SK-N-SH (cell line): ENCODE results near the gene IL10RB. TPM values are rescaled to one million over a fixed set of nuclear protein-coding genes. Genes with fewer than 3 reads are reported as not detected.

Experiments used
- CTCF ChIA-PET: fragments of 300-600, 350-600 bp; formaldehyde crosslinking; extraction: SDS; loops from one replicate; lab custom pipeline; 2021; lab: Yijun Ruan, JAX
- POLR2A ChIA-PET: fragments of 350-600 bp; sonication (Branson Sonifier 250); formaldehyde crosslinking; extraction: SDS; loops from one replicate; lab custom pipeline; 2020; ENCODE audit warnings: antibody characterized with exemption, inconsistent platforms; lab: Yijun Ruan, JAX
- DNase-seq: peaks from one replicate; pipeline ENCODE4 v3.0.0; 2012
- H2AFZ ChIP-seq: fragments of 200-600 bp; sonication (generic); 2 replicates; pipeline ENCODE4 v1.8.1; 2016; ENCODE audit warnings: antibody characterized with exemption, mild to moderate bottlenecking, low read depth
- H3F3A ChIP-seq: fragments of 200-600 bp; sonication (generic); replicated peaks from 2 replicates; pipeline ENCODE3; 2016; ENCODE audit warnings: antibody characterized with exemption, mild to moderate bottlenecking; ENCODE audit not compliant: insufficient read depth
- H3K27ac ChIP-seq, 2 experiments: fragments of 200-500 bp in 1 of 2; fragments of 200-600 bp in 1 of 2; sonication (Bioruptor generic) in 1 of 2; sonication (generic), shearing (Covaris generic) in 1 of 2; 2 replicates each; pipeline versions ENCODE4 v1.5.1 to v1.6.1; 2014 to 2016; ENCODE audit warnings: low read depth in 2 of 2, inconsistent platforms in 1 of 2, low read length in 1 of 2, mild to moderate bottlenecking in 1 of 2, mixed read lengths in 1 of 2
- H3K27me3 ChIP-seq: fragments of 200-600 bp; sonication (generic), shearing (Covaris generic); 2 replicates; pipeline ENCODE4 v1.6.1; 2016; ENCODE audit warnings: mixed run types; ENCODE audit not compliant: insufficient read depth
- H3K36me3 ChIP-seq, 2 experiments: fragments of 200-500 bp in 1 of 2; fragments of 200-600 bp in 1 of 2; sonication (Bioruptor generic) in 1 of 2; sonication (generic) in 1 of 2; replicated peaks in 1 of 2; 2 replicates each; pipeline versions ENCODE3 to v1.5.1; 2014 to 2016; ENCODE audit warnings: low read length in 1 of 2, mild to moderate bottlenecking in 1 of 2; ENCODE audit not compliant: insufficient read depth in 2 of 2, control insufficient read depth in 1 of 2
- H3K4me1 ChIP-seq, 2 experiments: fragments of 200-500 bp in 1 of 2; fragments of 200-600 bp in 1 of 2; sonication (Bioruptor generic) in 1 of 2; sonication (generic), shearing (Covaris generic) in 1 of 2; 2 replicates each; pipeline versions ENCODE4 v1.5.1 to v1.6.1; 2014 to 2016; ENCODE audit warnings: low read depth in 1 of 2, low read length in 1 of 2, mixed run types in 1 of 2; ENCODE audit not compliant: insufficient read depth in 2 of 2, control insufficient read depth in 1 of 2
- H3K4me2 ChIP-seq: fragments of 200-600 bp; sonication (generic), shearing (Covaris generic); 2 replicates; pipeline ENCODE4 v1.6.1; 2017; ENCODE audit warnings: mixed run types
- H3K4me3 ChIP-seq, 2 experiments: fragments of 200-500 bp in 1 of 2; fragments of 200-600 bp in 1 of 2; sonication (Bioruptor generic) in 1 of 2; sonication (generic), shearing (Covaris generic) in 1 of 2; 2 replicates each; pipeline versions ENCODE4 v1.5.1 to v1.8.1; 2014 to 2016; ENCODE audit warnings: low read depth in 2 of 2, inconsistent platforms in 1 of 2, low read length in 1 of 2, mild to moderate bottlenecking in 1 of 2, mixed read lengths in 1 of 2, moderate library complexity in 1 of 2
- H3K79me2 ChIP-seq: fragments of 200-600 bp; sonication (generic); 2 replicates; pipeline ENCODE4 v1.8.1; 2017; ENCODE audit warnings: mild to moderate bottlenecking; ENCODE audit not compliant: insufficient read depth
- H3K9ac ChIP-seq: fragments of 200-600 bp; sonication (generic); 2 replicates; pipeline ENCODE4 v1.6.1; 2017; ENCODE audit warnings: mixed run types
- H3K9me2 ChIP-seq: fragments of 200-600 bp; sonication (generic); 2 replicates; pipeline ENCODE4 v1.6.1; 2017; ENCODE audit warnings: mixed run types
- H3K9me3 ChIP-seq: fragments of 200-600 bp; sonication (generic); 2 replicates; pipeline ENCODE4 v1.6.1; 2017; ENCODE audit warnings: mixed run types, mild to moderate bottlenecking, moderate library complexity
- H4K20me1 ChIP-seq: fragments of 200-600 bp; sonication (generic); 2 replicates; pipeline ENCODE4 v1.6.1; 2017; ENCODE audit warnings: mild to moderate bottlenecking, mixed run types; ENCODE audit not compliant: insufficient read depth
- CHD2 ChIP-seq: fragments of 150-350 bp; IDR thresholded peaks from 2 replicates; pipeline ENCODE4 v1.6.1; 2018; ENCODE audit warnings: low read length; ENCODE audit not compliant: partially characterized antibody
- EZH2phosphoT487 ChIP-seq: fragments of 200-600 bp; sonication (generic); IDR thresholded peaks from 2 replicates; pipeline ENCODE4 v1.6.1; 2017; ENCODE audit warnings: low read depth, mixed run types, mild to moderate bottlenecking, antibody characterized with exemption, moderate library complexity, borderline replicate concordance
- FOSL2 ChIP-seq: IDR thresholded peaks from 2 replicates; pipeline ENCODE4 v1.4.0; 2012; ENCODE audit warnings: low read depth, mild to moderate bottlenecking, moderate library complexity, borderline replicate concordance
- FOXM1 ChIP-seq: IDR thresholded peaks from 2 replicates; pipeline ENCODE4 v1.4.0; 2012; ENCODE audit warnings: low read depth, mild to moderate bottlenecking
- GABPA ChIP-seq: IDR thresholded peaks from 2 replicates; pipeline ENCODE4 v1.4.0; 2012; ENCODE audit warnings: low read depth, mild to moderate bottlenecking
- MXI1 ChIP-seq: IDR thresholded peaks from 2 replicates; pipeline ENCODE4 v1.6.1; 2012; ENCODE audit warnings: mild to moderate bottlenecking, low read depth, low read length, improper control_type of control experiment
- NFIC ChIP-seq: IDR thresholded peaks from 2 replicates; pipeline ENCODE4 v1.4.0; 2012; ENCODE audit warnings: borderline replicate concordance
- PBX3 ChIP-seq: IDR thresholded peaks from 2 replicates; pipeline ENCODE4; 2012
- REST ChIP-seq: IDR thresholded peaks from 2 replicates; pipeline ENCODE4 v1.6.1; 2012; ENCODE audit warnings: mild to moderate bottlenecking, low read depth, low read length, moderate library complexity
- RXRA ChIP-seq: IDR thresholded peaks from 2 replicates; pipeline ENCODE4 v1.4.0; 2012; ENCODE audit warnings: low read depth, mild to moderate bottlenecking, borderline replicate concordance
- SMC3 ChIP-seq: IDR thresholded peaks from 2 replicates; pipeline ENCODE4 v1.6.1; 2012; ENCODE audit warnings: low read depth, low read length, improper control_type of control experiment
- TCF12 ChIP-seq: IDR thresholded peaks from 2 replicates; pipeline ENCODE4 v1.4.0; 2012
- YY1 ChIP-seq: IDR thresholded peaks from 2 replicates; pipeline ENCODE4 v1.4.0; 2012; ENCODE audit warnings: low read depth, mild to moderate bottlenecking
- WGBS: methylation state at CpG from one replicate; pipeline ENCODE4 v1.1.6; 2017; ENCODE audit warnings: low lambda C conversion rate; 5-methylcytosine and 5-hydroxymethylcytosine counted together
- polyA plus RNA-seq, 3 experiments: library from polyadenylated mRNA; depleted of rRNA; stranded (reverse); fragments of >200 nt; gene quantifications; 2 replicates each; pipeline ENCODE4 v1.2.3, GENCODE V29; 2012
- TF ChIP-seq, protein P1 (sequence below): fragments of 150-350 bp; IDR thresholded peaks from 2 replicates; pipeline ENCODE4 v1.6.1; 2016; ENCODE audit warnings: mild to moderate bottlenecking, low read depth, low read length
- TF ChIP-seq, protein P2 (sequence below): IDR thresholded peaks from 2 replicates; pipeline ENCODE4 v1.4.0; 2012; ENCODE audit warnings: low read depth, borderline replicate concordance

IL10RB gene
- polyA plus RNA-seq, 1 of the 3 experiments (the other 2 are of a cell fraction): 20.1 TPM

DNA sequence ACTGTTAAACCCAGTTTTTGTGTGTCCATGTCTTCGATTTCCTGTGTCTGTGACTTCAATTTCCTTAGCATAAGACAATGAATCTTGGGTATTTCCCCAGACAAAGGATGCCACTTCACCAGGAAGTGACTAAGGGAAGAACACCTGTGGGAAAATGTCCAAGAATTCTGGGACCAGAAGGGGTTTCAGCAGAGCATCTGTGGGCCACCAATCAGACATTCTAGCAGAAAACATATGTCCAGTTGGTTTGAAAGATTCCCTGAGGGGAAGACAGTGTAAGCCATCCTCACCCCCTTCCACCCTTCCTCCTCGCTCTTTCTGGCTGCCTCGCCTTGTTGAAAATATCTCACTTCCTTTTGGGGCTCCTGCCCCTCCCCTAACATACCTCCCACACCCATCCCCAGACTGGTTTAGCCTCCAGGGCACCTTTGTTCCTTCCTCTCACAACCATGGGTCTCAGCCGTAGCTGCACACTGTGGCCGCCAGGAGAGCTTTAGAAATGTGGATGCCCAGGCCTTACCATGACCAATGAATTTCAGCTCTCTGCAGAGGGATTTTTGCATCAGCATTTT, 33.1 kb downstream of the IL10RB start:
- H3K36me3 ChIP-seq: peaks cover 0 to 3% of the 10 kb centered on the region in 2 experiments
- CTCF ChIA-PET: interaction anchor here (1.0 to 1.4 kb wide), 4 partner anchors 9 to 62 kb away, joined by 3 to 5 read pairs (median 3); no protein-coding TSS in a partner anchor
- no peaks in the 10 kb centered on the region for H4K20me1 ChIP-seq
- no peak for DNase-seq
- 89% methylated on average over 5 of the region's 5 CpGs for WGBS
- no peak overlapping the region for H2AFZ ChIP-seq
- no peak overlapping the region for H3K4me2 ChIP-seq
- H3K9me3 ChIP-seq: no peaks in the 10 kb centered on the region
- H3K4me3 ChIP-seq: no peak overlapping the region
- no peak overlapping the region for H3K9ac ChIP-seq
- peaks cover 0 to 23% of the 10 kb centered on the region in 2 experiments; a peak in 2 of 4 replicates for H3K4me1 ChIP-seq
- H3K27me3 ChIP-seq: no peaks in the 10 kb centered on the region
- POLR2A ChIA-PET: no interaction called here
- H3K79me2 ChIP-seq: no peaks in the 10 kb centered on the region
- no peaks in the 10 kb centered on the region for H3F3A ChIP-seq
- H3K9me2 ChIP-seq: no peaks in the 10 kb centered on the region
- TF ChIP-seq RXRA: no peak
- no peak for TF ChIP-seq PBX3
- TF ChIP-seq, protein P1, sequence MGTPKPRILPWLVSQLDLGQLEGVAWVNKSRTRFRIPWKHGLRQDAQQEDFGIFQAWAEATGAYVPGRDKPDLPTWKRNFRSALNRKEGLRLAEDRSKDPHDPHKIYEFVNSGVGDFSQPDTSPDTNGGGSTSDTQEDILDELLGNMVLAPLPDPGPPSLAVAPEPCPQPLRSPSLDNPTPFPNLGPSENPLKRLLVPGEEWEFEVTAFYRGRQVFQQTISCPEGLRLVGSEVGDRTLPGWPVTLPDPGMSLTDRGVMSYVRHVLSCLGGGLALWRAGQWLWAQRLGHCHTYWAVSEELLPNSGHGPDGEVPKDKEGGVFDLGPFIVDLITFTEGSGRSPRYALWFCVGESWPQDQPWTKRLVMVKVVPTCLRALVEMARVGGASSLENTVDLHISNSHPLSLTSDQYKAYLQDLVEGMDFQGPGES: no peak
- TF ChIP-seq NFIC: no peak
- no peak for TF ChIP-seq REST
- TF ChIP-seq FOXM1: no peak
- no peak for TF ChIP-seq FOSL2
- no peak for TF ChIP-seq GABPA
- no peak for TF ChIP-seq CHD2
- TF ChIP-seq, protein P2, sequence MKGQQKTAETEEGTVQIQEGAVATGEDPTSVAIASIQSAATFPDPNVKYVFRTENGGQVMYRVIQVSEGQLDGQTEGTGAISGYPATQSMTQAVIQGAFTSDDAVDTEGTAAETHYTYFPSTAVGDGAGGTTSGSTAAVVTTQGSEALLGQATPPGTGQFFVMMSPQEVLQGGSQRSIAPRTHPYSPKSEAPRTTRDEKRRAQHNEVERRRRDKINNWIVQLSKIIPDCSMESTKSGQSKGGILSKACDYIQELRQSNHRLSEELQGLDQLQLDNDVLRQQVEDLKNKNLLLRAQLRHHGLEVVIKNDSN: no peak
- TF ChIP-seq MXI1: no peak
- TF ChIP-seq EZH2phosphoT487: no peak
- no peak for TF ChIP-seq YY1
- no peak for TF ChIP-seq TCF12
- no peak for TF ChIP-seq SMC3
- no peak overlapping the region for H3K27ac ChIP-seq
